Activated B cell treated with CpG ODN at 0.5 μM for 24 hours (primary cell): Measurements from ENCODE around the gene SH3RF3. TPM values are rescaled to one million over a fixed set of nuclear protein-coding genes. Genes with fewer than 3 reads are reported as not detected.

ENCODE experiments used
- ATAC-seq: fragments of 200-7000 bp; cut with Tn5 transposase; one replicate; pipeline ENCODE4 v1.10.0; 2021; ENCODE audit warnings: low read depth, mild to moderate bottlenecking, moderate library complexity
- CTCF ChIA-PET: fragments of 350-600 bp; sonication (Branson Sonifier 250); formaldehyde crosslinking; loops from one replicate; lab custom pipeline; 2021; ENCODE audit warnings: antibody characterized with exemption; lab: Charles Lee
- POLR2A ChIA-PET: fragments of 350-600 bp; sonication (Branson Sonifier 250); formaldehyde crosslinking; loops from one replicate; lab custom pipeline; 2021; ENCODE audit warnings: antibody characterized with exemption; lab: Charles Lee
- DNase-seq: peaks from one replicate; pipeline ENCODE4 v3.0.0; 2022
- H3K27ac Mint-ChIP-seq: one replicate; pipeline ENCODE4 v1.8.0; 2020; ENCODE audit warnings: mixed read lengths
- H3K27me3 Mint-ChIP-seq: one replicate; pipeline ENCODE4 v1.8.0; 2021; ENCODE audit warnings: mixed read lengths
- H3K36me3 Mint-ChIP-seq: one replicate; pipeline ENCODE4 v1.8.0; 2021; ENCODE audit warnings: low read depth, mixed read lengths
- H3K4me1 Mint-ChIP-seq: one replicate; pipeline ENCODE4 v1.8.0; 2021; ENCODE audit warnings: mixed read lengths
- H3K4me3 Mint-ChIP-seq: one replicate; pipeline ENCODE4 v1.8.0; 2020; ENCODE audit warnings: mild to moderate bottlenecking, mixed read lengths
- H3K9me3 Mint-ChIP-seq: one replicate; pipeline ENCODE4 v1.8.0; 2020; ENCODE audit warnings: mixed read lengths
- CTCF ChIP-seq: fragments of 200-600 bp; IDR thresholded peaks from one replicate; pipeline ENCODE4 v1.8.0; 2022; ENCODE audit warnings: antibody characterized with exemption, mild to moderate bottlenecking
- intact Hi-C: fragments of 100-400 bp; cut with micrococcal nuclease; formaldehyde crosslinking; loops from one replicate; pipeline ENCODE4 v1.15.1; 2024
- total RNA-seq: library from RNA; stranded (reverse); gene quantifications from 2 replicates; pipeline ENCODE4 v1.2.3, GENCODE V29; 2022

The SH3RF3 gene
- total RNA-seq, 1 donor from 2014 or later: 0.09 TPM

GRCh38 chr2:109549016-109549590 is 420.1 kb downstream of the SH3RF3 start:
- H3K9me3 Mint-ChIP-seq: no peaks in the 10 kb centered on the region
- no peak overlapping the region for H3K27ac Mint-ChIP-seq
- no peaks in the 10 kb centered on the region for H3K36me3 Mint-ChIP-seq
- CTCF ChIA-PET: no interaction called here
- H3K4me3 Mint-ChIP-seq: no peak overlapping the region
- intact Hi-C loops: no loop called here
- ATAC-seq (no peak), DNase-seq (no peak)
- H3K27me3 Mint-ChIP-seq: peaks cover 2% of the 10 kb centered on the region
- POLR2A ChIA-PET: no interaction called here
- no peaks in the 10 kb centered on the region for H3K4me1 Mint-ChIP-seq
- no peak for TF ChIP-seq CTCF

Other genes starting within 250 kb of the SH3RF3 start
- not detected in 2 replicates for gene EDAR, start 140.0 kb upstream of the SH3RF3 start, total RNA-seq